ENCODE data around the gene PCED1A.

PCED1A gene

DNA sequence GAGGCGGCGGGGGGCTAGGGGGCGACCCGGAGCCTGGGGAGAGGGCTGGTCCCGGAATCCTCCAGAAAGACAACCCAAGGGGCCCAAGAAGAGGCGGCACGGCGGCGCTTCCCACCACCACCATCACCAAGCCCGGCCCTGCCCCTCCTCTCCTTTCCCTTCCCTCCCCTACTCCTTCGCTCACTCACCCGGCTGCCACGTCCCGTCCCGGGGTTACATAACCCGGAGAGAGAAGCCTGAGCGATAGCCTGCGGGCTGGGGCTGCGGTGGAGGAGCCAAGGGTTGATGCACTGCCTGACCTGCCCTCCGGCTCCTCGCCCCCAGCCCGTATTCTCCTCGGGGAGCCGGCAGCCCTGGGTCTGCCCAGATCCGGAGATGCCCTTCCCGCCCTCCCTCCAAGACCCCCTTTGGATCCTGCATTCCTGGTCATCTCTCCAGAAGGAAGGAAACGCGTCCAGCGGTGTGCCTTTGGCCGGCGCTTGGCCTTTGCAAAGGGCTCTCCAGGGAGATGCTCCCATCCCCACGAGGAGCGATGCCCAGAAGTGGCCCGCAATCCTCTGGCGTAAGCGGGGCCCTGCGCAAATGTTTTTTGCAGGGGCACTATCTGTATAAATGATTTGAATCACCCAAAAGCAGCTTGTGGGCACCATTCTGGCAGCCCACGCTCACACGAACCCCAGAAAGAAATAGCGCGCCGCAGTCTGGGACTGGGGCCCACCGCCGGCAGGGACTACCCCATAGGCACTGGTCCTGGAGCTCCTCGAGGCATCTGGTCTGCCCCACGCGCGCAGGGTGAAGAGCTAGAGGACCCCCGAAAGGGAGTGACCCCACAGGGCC lies 35.4 kb downstream of the PCED1A start:
- DNase-seq (ENCODE audit: low spot score): no peak

GRCh38 chr20:2804041-2804828 lies 36.2 kb downstream of the PCED1A start:
- no peak for DNase-seq (ENCODE audit: low spot score)

- no peak for DNase-seq (ENCODE audit: low spot score)
Measured at GRCh38 chr20:2801286-2801728, 39.1 kb downstream of the PCED1A start.

- DNase-seq (ENCODE audit: low spot score): no peak
Measured at GRCh38 chr20:2800521-2801285, 39.8 kb downstream of the PCED1A start, which contains the start of gene CPXM1. TSS of gene CPXM1 (minus strand) at chr20:2800627. CDS start at chr20:2800572, 55 bp downstream.

- no peak for DNase-seq (ENCODE audit: low spot score)
Measured at GRCh38 chr20:2799688-2800520, 40.6 kb downstream of the PCED1A start.

GRCh38 chr20:2799271-2799670 lies 41.2 kb downstream of the PCED1A start:
- no peak for DNase-seq (ENCODE audit: low spot score)

GRCh38 chr20:2798814-2799213 lies 41.6 kb downstream of the PCED1A start:
- DNase-seq (ENCODE audit: low spot score): no peak

- no peak for DNase-seq (ENCODE audit: low spot score)
Measured at GRCh38 chr20:2798095-2798805, 42.2 kb downstream of the PCED1A start.

DNA sequence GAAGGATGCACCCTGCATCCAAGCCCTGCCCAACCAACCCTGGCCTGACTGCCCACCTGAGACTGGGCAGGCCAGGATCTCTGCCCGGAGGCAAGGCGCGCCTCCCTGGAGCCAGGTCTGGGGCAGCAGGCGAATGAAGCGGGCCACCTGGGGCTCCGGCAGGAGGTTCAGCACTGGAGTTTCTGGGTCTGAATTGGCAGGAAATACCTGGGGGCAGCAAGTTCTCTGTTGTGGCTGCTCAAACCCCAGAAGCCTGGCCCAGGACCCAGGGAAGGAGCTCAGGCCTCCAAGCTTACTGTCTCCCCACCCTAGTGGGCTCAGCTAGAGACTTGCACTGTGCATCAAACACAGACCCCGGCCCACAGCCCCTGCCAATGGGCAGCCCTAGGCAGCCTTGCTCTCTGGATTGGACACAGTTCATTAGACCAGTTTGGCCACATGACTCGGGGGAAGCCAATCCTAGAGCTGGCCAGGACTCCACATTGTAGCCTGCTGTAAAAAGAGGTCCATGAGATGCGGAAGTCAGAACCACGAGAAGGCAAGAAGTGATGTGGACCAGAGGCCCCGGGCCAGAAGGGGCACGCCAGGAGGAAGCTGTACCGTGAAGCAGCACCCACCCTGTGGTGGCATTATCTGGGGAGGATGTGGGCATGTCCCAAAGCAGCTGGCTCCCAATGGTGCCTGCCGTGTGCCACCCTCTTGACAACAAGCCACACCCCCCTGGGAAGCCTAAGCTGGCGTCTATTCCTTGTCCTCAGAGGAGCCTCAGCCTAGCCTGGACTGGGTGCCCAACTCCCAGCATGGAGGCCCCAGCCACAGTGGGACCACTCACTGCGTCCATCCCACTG lies 43.1 kb downstream of the PCED1A start:
- DNase-seq (ENCODE audit: low spot score): no peak

- no peak for DNase-seq (ENCODE audit: low spot score)
Measured at GRCh38 chr20:2796011-2796660, 44.3 kb downstream of the PCED1A start.

DNA sequence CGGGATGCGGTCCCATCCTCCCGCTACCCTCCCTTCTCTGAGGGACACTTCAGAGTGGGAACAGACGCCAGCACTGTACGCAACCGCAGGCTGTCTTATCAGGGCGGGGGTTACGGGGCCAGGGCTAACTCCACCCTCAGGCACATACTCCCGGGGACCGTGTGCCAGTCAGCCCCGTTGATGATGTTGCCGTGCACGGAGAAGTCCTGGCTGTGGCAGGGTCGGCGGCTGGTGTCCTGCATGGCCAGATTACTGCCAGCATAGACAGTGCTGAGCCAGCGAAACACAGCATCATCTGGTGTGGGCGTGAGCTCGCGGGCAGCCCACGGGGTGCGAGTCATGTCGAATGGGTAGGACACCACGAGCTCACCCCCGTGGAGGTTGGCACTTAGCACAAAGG lies 45.0 kb downstream of the PCED1A start:
- DNase-seq (ENCODE audit: low spot score): no peak

DNA sequence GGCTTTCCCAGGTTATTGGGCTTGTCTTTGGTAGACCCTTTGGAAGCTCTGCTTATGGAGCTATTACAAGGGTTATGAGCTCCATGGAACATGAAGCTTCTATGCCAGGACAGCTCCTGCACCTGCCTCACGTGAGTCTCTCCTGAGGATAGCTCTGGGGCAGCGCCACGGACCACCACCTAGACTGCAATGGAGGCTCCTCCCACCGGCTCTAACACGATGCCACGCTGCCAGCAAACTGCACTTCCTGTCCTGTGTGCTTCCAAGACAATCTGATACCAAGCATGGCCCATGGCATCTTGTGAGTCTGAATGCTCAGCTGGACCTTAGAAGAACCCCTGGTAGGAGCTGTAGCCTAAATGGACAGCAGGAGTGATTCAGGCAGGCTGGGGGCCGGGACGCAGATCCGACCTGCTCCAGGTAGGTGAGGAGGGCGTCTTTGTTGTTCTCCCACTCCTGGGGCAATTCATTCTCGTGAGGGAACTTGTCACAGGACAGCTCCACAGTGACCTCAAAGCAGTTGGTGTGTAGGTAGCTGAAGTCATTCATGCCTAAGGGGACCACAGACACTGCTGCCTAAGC lies 45.5 kb downstream of the PCED1A start:
- no peak for DNase-seq (ENCODE audit: low spot score)

DNA sequence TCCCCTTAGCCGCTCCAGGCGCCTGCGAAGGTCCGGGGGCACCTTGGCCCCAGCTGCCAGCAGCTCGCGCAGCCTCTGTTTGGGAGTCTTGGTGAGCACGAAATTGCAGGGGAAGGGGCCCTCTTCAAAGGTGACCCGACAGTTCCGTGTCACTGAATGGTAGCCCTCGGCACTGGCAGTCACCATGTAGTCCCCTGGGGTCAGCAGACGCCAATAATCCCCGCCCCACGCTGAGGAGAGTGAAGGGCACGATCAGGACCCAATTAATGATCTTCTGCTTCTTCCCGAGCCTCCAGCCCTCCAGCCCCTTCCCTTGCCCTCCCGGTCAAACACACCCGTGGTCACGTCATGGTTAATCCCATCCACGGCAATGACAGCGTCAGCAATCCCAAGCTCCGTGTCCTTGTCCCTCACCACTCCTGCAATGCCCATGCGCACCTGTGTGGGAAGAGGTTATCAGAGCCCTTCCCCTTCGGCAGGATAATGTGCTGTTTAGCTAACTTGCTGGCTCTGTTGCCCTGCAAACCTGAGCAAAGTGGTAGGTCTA lies 46.2 kb downstream of the PCED1A start:
- no peak for DNase-seq (ENCODE audit: low spot score)

GRCh38 chr20:2793471-2793870 lies 47.0 kb downstream of the PCED1A start:
- DNase-seq (ENCODE audit: low spot score): no peak
